GM23338 (cell line): ENCODE results near the gene BCO1.

Experiments used
- CREB1 ChIP-seq: fragments of 250-450 bp; sonication (Bioruptor Pico); IDR thresholded peaks from 2 replicates; pipeline ENCODE4 v1.5.0; 2020; ENCODE audit warnings: low read depth, mild to moderate bottlenecking, moderate library complexity
- CTCF ChIP-seq, 2 experiments: fragments of 200-600 bp in 1 of 2; sonication (generic) in 1 of 2; conservative IDR thresholded peaks; 2 replicates each; pipeline versions ENCODE4 v1.5.1 to v1.6.1; 2016 to 2017; ENCODE audit warnings: antibody characterized with exemption in 2 of 2, low read depth in 2 of 2, mild to moderate bottlenecking in 2 of 2, moderate library complexity in 1 of 2
- ETS1 ChIP-seq: IDR thresholded peaks from 2 replicates; pipeline ENCODE4 v1.6.1; 2016; ENCODE audit warnings: antibody characterized with exemption
- EZH2 ChIP-seq: fragments of 200-600 bp; sonication (generic); IDR thresholded peaks from one replicate; pipeline ENCODE4 v1.8.0; 2017; ENCODE audit warnings: antibody characterized with exemption, mild to moderate bottlenecking, low read depth; ENCODE audit not compliant: unreplicated experiment
- EZH2phosphoT487 ChIP-seq: fragments of 200-600 bp; sonication (generic); IDR thresholded peaks from one replicate; pipeline ENCODE4 v1.8.1; 2018; ENCODE audit warnings: antibody characterized with exemption; ENCODE audit not compliant: unreplicated experiment
- JUNB ChIP-seq: IDR thresholded peaks from one replicate; pipeline ENCODE4 v1.6.1; 2016; ENCODE audit warnings: antibody characterized with exemption; ENCODE audit not compliant: unreplicated experiment
- NANOG ChIP-seq: IDR thresholded peaks from 2 replicates; pipeline ENCODE4 v1.6.1; 2016; ENCODE audit warnings: antibody characterized with exemption, borderline replicate concordance
- POLR2AphosphoS5 ChIP-seq: IDR thresholded peaks from 2 replicates; pipeline ENCODE4 v1.6.1; 2016; ENCODE audit warnings: antibody characterized with exemption, low read depth
- REST ChIP-seq: IDR thresholded peaks from one replicate; pipeline ENCODE4 v1.6.1; 2018; ENCODE audit warnings: antibody characterized with exemption; ENCODE audit not compliant: unreplicated experiment
- STAT1 ChIP-seq: IDR thresholded peaks from one replicate; pipeline ENCODE4 v1.6.1; 2016; ENCODE audit warnings: antibody characterized with exemption; ENCODE audit not compliant: unreplicated experiment
- ZNF114 ChIP-seq: fragments of 250-450 bp; sonication (Bioruptor Pico); IDR thresholded peaks from 2 replicates; pipeline ENCODE4 v1.5.0; 2020; ENCODE audit warnings: mild to moderate bottlenecking, moderate library complexity
- ZNF331 ChIP-seq: fragments of 250-450 bp; sonication (Bioruptor Pico); IDR thresholded peaks from 2 replicates; pipeline ENCODE4 v1.5.0; 2020; ENCODE audit warnings: low read depth, mild to moderate bottlenecking, moderate library complexity

DNA sequence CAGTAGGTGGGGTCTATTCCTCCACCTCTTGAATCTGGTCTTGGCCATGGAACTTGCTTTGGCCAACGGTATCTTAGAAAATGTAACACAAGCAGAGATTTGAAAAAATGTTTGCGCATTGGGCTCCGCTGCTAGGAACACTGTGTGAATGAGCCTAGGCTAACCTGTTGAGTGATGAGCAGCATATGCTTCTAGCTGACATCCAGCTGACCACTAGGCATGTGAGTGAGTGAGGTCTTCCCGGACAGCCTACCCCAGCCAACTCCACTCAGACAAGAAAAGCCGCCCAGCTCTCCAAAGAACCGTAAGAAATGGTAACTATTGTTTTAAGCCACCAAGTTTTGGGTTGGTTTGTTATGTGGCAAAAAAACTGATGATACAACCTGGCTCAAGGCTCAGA, 31.4 kb upstream of the BCO1 start:
- no peak for TF ChIP-seq CTCF (conservative IDR thresholded peaks at IDR 0.05; ENCODE audit: low read depth in 2 of 2)
- no peak for TF ChIP-seq STAT1
- no peak for TF ChIP-seq EZH2
- TF ChIP-seq CREB1 = no peak
- no peak for TF ChIP-seq POLR2AphosphoS5
- TF ChIP-seq ETS1 = no peak
- no peak for TF ChIP-seq JUNB
- no peak for TF ChIP-seq ZNF331 (CRISPR knock-in tag)
- no peak for TF ChIP-seq REST
- TF ChIP-seq NANOG = no peak
- no peak for TF ChIP-seq ZNF114 (CRISPR knock-in tag)
- TF ChIP-seq EZH2phosphoT487 = no peak
